NCI-H146 treated with DMSO at 0.1 percent for 48 hours (cell line): ENCODE results near the gene CDH16.
A peak's percentile ranks its signal among the peaks of the same experiment; 100 is the strongest.
"Not testable (repeated sequence)": the region's sequence is repeated elsewhere in the genome, so short reads cannot be mapped to it uniquely, and the experiment has no call there.

Experiments
- DNase-seq: peaks from one replicate; lab custom pipeline; 2025; ENCODE audit not compliant: unreplicated experiment; lab: John Stamatoyannopoulos, UW

CDH16 gene

DNA sequence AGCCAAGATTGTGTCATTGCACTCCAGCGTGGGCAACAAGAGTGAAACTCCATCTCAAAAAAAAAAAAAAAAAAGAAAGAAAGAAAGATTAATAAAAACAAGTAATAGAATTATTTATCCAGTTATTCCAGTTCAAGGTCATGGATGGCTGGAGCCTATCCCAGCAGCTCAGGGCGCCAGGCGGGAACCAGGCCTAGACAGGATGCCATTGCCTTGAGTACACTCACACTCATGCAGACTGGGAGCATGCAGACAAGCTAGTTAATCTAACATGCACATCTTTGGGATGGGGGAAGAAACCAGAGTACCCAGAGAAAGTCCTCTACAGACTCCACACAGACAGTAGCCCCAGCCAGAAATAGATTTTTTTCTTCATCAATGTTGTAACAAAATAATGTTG is 20.5 kb downstream of the CDH16 start:
- DNase-seq: no peak

DNA sequence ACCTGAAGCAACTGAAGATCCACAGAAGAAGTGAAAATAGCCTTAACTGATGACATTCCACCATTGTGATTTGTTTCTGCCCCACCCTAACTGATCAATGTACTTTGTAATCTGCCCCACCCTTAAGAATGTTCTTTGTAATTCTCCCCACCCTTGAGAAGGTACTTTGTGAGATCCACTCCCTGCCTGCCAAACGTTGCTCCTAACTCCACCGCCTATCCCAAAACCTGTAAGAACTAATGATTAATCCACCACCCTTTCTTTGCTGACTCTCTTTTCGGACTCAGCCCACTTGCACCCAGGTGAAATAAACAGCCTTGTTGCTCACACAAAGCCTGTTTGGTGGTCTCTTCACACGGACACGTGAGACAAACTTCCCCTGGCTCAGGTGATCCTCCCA is 22.0 kb downstream of the CDH16 start:
- not testable (repeated sequence) for DNase-seq

GRCh38 chr16:66895999-66896398 is 22.7 kb downstream of the CDH16 start:
- DNase-seq: no peak

DNA sequence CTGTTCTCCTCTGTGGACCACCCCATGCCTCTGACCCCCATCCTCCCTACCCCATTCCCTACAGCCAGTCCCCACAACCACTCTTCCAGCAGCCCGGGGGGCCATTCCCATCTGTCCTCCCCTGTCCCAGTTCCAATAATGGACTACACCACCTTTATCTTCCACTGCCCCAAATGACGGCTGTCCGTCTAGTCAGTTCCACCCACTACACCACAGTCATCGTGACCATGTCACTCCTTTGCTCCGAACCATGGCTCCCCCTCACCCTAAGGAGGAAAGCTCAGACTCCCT is 23.1 kb downstream of the CDH16 start:
- DNase-seq: no peak

GRCh38 chr16:66894948-66895688 is 23.6 kb downstream of the CDH16 start:
- peak; percentile 2 for DNase-seq

GRCh38 chr16:66894055-66894454 is 24.6 kb downstream of the CDH16 start:
- no peak for DNase-seq

- DNase-seq: no peak
These were observed 26.9 kb downstream of the CDH16 start for GRCh38 chr16:66891797-66892196.

DNA sequence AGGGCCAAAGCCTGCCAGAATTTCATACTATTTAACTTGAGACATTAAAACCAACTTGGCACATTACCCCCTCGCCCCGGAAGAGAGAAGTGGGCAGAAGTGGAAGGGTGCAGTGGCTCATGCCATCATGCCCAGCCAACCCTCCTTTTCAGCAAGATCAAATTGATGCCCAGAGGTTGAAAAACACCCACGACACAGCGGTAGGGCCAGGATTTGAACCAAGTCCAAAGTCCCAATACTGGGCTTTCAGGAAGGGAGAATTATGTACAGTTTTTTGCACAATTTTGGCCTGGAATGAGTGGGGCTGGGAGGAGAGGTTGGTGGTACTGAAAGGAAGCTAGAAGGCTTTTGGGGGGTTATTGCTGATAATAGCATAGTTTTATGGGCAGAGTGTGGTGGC is 27.3 kb downstream of the CDH16 start:
- no peak for DNase-seq

GRCh38 chr16:66890799-66891198 is 27.9 kb downstream of the CDH16 start:
- no peak for DNase-seq

- no peak for DNase-seq
These were observed 29.1 kb downstream of the CDH16 start for GRCh38 chr16:66889622-66890021.

- no peak for DNase-seq
These were observed 29.8 kb downstream of the CDH16 start for GRCh38 chr16:66888647-66889615.

DNA sequence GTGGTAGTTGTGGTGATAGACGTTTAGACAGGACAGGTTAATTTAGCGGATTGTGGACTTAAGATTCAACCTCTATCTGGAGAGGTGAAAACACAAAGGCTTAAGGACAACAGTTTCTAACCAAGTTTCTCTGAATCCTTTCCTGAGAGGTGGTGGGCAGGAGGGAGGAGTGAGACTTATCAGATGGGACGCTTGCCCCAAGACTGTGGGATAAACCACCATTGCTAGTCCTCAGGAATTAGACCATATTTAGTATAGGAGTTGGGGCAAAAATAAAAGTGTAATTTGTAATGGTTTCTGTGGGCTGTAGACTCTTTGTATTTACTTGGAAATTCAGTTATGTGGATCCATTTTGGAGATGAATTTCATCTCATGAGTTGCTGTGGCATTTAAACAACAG is 31.8 kb downstream of the CDH16 start:
- DNase-seq: no peak

GRCh38 chr16:66886321-66886720 is 32.4 kb downstream of the CDH16 start:
- DNase-seq: no peak

- no peak for DNase-seq
These were observed 33.2 kb downstream of the CDH16 start for GRCh38 chr16:66885491-66885890.

DNA sequence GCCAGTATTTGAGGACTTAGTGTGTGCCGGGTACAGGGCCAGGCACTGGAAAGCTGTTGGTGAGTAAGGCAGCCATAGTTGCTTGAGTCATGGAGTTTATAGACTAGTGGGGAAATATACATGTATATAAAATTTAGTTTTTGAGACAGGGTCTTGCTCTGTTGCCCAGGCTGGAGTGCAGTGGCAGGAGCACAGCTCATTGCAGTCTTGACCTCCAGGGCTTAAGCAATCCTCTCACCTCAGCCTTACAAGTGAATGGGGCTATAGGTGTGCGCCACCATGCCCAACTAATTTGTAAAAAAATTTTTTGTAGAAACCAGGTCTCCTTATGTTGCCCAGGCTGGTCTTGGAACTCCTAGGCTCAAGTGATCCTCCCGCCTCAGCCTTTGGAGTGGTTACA is 36.0 kb downstream of the CDH16 start:
- DNase-seq: no peak

DNA sequence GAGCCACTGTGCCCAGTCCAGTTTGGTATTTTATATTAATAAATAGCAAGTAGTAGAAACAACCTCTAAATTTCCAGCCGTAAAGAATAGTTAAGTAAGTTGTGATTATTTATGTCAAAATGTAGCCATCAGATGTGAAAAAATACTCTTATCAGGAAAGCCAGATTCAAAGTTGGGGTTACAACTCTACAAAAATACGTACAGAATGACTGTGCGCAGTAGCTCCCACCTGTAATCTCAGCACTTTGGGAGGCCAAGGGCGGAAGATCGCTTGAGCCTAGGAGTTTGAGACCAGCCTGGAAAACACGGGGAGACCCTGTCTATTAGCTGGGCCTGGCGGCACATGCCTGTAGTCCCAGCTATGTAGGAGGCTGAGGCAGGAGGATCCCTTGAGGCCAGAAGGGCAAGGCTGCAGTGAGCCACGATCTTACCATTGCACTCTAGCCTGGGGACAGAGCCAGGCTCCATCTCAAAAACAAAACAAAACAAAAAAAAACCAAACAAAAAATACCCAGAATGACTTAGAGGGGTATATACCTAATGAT is 36.6 kb downstream of the CDH16 start:
- no peak for DNase-seq

DNA sequence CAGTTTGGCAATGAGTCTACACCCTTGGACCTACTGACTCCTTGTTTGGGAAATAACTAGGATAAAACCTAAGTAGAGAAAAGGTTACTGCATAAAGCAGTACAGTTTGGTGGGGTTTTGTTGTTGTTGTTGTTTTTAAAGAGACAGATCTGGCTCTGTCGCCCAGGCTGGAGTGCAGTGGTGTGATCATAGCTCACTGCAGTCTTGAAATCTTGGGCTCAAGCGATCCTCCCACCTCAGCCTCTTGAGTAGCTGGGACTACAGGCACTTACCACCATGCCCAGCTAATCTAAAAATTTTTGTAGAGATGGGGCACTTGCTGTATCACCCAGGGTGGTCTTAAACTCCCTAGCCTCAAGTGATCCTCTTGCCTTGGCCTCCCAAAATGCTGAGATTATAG is 37.1 kb downstream of the CDH16 start:
- no peak for DNase-seq

DNA sequence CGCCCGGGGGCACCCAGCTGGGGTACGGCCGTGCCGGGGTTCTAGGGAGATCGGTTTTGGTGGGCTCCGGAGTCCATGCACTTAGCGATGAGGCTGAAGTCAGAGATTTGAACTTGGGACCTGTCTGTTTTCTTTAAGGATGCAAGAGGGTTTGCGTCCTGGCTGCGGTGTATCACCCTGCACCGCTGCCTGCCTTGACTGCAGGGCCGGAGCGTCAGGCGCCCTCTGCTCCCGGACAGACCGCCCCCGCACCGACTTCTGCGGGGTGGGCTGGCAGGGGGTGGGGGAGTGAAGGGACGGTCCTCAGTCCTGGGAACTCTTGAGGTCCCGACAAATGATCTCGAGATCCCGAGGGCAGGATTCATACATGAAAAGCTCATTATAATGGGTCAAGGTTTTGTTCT is 37.7 kb downstream of the CDH16 start:
- DNase-seq: peak; percentile 0

DNA sequence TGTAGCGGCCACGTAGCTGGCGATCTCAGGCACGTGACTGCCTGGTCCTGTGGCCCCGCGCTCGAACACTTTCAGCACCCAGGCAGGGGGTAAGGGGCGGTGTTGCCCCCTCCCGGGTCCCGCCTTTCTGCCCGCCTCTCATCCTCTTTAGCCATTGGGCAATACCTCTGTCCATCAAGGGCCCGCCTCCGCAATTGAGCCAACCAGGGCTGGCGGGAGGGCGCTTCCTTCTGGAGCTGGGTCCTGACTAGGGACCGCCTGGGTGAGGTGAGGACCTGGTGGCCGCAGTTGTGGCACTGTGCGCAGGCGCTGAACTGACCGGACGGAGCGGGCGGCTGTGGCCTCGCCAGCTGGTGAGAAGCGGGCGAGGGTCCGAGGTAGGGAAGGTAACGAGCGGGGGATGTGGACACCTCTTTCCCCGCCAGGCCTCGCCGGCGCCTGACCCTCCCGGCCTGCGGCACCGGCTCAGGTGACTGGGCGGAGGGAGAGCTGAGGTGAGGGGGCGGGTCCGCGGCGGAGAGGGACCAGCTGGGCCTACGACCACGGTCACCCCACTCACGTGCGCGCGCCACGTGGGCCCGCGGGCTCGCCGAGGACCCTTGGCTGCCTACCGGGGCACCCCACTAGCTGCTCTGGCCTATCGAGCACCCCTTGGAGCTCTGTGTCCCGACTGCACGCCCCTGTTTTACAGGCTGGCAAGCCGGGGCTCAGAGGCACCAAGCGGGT is 38.2 kb downstream of the CDH16 start, which contains the start of gene PDP2:
Gene PDP2 (plus strand): TSS at position 228 of the 726 bp plus-strand sequence. CDS start 3,770 bp downstream, outside the sequence.
- DNase-seq: peak; percentile 86

DNA sequence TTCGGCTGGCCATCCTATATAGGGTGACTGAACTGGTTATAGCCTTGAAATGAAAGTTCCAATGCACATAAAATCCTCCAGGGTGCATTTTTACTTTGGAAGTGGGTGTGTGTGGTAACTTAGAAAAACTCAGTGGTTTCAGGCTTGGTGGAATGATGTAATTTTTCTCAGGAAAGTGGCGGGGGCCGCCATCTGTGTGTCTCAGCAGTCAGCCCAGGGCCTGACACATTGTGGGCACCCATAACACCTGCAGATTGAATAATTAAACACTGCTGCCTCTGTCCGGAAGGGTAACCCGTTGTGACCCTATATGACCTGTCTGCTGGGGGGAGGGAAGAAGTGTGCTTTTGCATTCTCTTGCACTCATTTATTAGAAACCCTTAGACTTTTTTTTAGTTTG is 40.6 kb downstream of the CDH16 start:
- DNase-seq: no peak

DNA sequence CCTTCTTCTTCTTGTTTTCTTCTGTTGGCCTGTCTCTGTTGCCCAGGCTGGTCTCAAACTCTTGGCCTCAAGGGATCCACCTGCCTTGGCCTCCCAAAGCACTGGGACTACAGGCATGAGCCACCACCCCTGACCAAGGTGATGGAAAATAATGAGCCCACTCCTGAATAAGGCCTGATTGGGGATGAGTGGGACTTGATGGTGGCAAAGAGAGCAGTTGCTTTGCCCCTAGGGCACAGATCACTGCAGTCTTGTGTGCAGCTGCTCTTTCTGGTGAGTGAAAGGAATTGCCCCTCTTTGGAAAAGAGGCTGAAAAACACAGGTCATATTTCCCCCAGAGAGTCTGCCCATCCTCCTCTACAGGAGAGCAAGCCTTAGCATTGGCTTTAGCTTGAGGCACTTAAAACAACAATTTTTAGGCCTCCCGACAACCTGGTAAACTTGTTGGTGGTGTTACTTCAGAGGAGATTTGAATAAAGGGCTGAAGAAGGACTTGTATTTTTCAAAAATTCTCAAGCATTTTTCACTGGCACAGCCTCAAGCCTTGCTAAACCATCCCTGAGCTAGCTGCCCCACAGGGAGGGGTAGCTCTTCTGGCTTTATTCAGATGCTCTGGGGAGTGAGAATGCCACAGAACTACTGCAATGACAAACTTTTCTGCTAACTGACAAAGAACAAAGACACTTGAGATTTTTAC is 44.5 kb downstream of the CDH16 start:
- no peak for DNase-seq
